Measurements from ENCODE around the gene ACTR1A. TPM values are rescaled to one million over a fixed set of nuclear protein-coding genes. Genes with fewer than 3 reads are reported as not detected.
A peak's percentile ranks its signal among the peaks of the same experiment; 100 is the strongest.
"Not testable (repeated sequence)": the region's sequence is repeated elsewhere in the genome, so short reads cannot be mapped to it uniquely, and the experiment has no call there.

The ACTR1A gene
- total and polyA plus RNA-seq, 9 of the 15 experiments (the other 6 are each of a cell fraction or from before 2014, with no cell fraction given), result 36.3 to 77.2 (median 49.6) TPM

DNA sequence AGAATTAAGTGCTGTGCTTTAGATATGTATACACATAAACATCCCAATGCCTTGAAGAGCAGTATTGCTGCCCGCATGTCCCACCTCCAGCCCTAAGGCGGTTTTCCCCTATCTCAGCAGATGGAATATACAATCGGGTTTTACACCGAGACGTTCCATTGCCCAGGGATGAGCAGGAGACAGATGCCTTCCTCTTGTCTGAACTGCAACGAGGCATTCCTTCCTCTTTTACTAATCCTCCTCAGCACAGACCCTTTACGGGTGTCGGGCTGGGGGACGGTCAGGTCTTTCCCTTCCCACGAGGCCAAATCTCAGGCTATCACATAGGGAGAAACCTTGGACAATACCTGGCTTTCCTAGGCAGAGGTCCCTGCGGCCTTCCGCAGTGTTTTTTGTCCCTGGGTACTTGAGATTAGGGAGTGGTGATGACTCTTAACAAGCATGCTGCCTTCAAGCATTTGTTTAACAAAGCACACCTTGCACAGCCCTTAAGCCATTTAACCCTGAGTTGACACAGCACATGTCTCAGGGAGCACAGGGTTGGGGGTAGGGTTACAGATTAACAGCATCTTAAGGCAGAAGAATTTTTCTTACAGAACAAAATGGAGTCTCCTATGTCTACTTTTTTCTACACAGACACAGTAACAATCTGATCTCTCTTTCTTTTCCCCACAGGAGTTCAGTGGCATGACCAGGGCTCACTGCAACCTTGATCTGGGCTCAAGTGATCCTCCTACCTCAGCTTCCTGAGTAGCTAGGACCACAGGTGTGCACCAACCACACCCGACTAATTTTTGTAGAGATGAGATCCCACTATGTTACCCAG lies 47.6 kb downstream of the ACTR1A start (continued):
- TF ChIP-seq, protein P1, sequence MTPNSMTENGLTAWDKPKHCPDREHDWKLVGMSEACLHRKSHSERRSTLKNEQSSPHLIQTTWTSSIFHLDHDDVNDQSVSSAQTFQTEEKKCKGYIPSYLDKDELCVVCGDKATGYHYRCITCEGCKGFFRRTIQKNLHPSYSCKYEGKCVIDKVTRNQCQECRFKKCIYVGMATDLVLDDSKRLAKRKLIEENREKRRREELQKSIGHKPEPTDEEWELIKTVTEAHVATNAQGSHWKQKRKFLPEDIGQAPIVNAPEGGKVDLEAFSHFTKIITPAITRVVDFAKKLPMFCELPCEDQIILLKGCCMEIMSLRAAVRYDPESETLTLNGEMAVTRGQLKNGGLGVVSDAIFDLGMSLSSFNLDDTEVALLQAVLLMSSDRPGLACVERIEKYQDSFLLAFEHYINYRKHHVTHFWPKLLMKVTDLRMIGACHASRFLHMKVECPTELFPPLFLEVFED (CRISPR knock-in tag; conservative IDR thresholded peaks at IDR 0.05), result peak; percentile 81; the same call in 1 of the 2 replicates
- peak; percentile 95 for TF ChIP-seq ZBTB9 (CRISPR knock-in tag; IDR thresholded peaks at IDR 0.05)
- 0 out of 2 replicates have a peak, but pooled peaks have one; percentile 44 for TF ChIP-seq GMEB1 (CRISPR knock-in tag; IDR thresholded peaks at IDR 0.05)
- TF ChIP-seq ZNF41 (CRISPR knock-in tag; conservative IDR thresholded peaks at IDR 0.05), result peak; percentile 79
- peak; percentile 94 for TF ChIP-seq NFXL1 (CRISPR knock-in tag; IDR thresholded peaks at IDR 0.05)
- peak; percentile 93 for TF ChIP-seq PTRF (tag; IDR thresholded peaks at IDR 0.05)
- peak; percentile 92 for TF ChIP-seq ZNF449 (CRISPR knock-in tag; IDR thresholded peaks at IDR 0.05)
- TF ChIP-seq REST (IDR thresholded peaks at IDR 0.05; ENCODE audit: borderline replicate concordance), result not testable (repeated sequence)
- TF ChIP-seq REST (CRISPR knock-in tag; IDR thresholded peaks at IDR 0.05; ENCODE audit: low read depth), result peak; percentile 67; the same call in 1 of the 2 replicates
- peak; percentile 87; the same call in 1 of the 2 replicates for TF ChIP-seq MTF1 (CRISPR knock-in tag; IDR thresholded peaks at IDR 0.05; ENCODE audit: borderline replicate concordance)
- TF ChIP-seq E2F3 (CRISPR knock-in tag; IDR thresholded peaks at IDR 0.05), result peak; percentile 95
- TF ChIP-seq GABPB2 (CRISPR knock-in tag; conservative IDR thresholded peaks at IDR 0.05), result 0 out of 2 replicates have a peak, but pooled peaks have one; percentile 37
